ENCODE measurements around the gene EDEM1.
"Not testable (repeated sequence)": the region's sequence is repeated elsewhere in the genome, so short reads cannot be mapped to it uniquely, and the experiment has no call there.

The EDEM1 gene

DNA sequence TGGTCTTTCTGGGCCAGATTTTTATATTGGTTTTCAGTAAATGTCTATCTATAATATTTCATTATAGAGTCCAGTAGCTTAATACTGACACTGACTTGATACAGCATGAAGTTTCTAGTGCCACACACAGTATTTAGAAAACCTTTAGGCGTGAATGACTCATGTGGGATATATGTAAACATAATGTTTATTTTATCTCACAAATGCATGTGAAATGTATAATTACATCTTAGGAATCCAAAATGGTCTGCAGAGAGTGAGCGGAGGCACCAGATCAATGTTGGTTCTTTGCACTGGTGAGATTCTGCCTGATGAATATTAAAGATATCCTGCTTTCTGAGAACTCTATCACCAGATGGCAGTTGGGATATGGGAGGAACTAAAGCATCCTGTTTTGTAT is 8.5 kb upstream of the EDEM1 start:
- not testable (repeated sequence) for DNase-seq

DNA sequence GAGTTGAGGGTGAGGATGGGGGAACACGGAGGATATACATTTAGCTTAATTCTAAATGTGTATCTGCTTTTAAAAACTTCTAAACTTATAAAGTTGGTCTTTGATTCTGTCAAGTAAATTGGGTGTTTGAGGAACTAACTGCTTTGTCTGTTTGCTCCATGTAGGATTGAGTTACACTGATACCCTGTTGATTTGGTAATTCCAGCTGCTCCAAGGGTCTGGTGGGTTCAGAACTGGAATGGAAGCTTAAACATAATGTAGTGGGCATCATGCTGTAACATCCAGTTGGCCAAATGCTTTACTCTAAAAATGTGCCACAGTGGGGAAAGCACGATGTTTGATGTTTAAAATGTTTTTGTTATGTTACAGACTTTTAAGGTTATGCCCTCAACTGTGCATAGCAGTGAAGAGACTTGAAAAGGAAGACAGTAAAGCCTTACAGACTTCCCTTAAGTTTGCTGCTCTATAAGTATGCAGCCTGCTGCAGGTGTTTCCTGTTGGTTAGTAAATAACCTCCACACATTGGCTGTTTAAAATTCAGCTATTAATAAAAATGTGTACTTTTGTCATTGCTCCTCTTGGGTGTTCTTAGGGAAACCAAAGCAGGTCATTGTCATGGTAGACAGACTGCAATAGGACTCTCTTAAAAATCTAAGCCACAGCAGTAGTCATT is 5.9 kb upstream of the EDEM1 start:
- no peak for DNase-seq

DNA sequence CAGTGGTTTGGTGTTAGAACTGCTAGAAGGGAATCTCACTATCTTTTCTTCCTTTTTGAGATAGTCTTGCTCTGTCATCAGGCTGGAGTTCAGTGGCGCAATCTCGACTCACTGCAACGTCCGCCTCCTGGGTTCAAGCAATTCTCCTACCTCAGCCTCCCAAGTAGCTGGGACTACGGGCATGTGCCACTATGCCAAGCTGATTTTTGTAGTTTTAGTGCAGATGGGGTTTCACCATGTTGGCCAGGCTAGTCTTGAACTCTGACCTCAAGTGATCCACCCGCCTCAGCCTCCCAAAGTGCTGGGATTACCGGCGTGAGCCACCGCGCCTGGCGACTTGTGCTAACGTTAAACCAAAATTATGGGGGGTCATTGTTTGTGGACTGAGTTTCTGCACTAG is 3.8 kb upstream of the EDEM1 start:
- not testable (repeated sequence) for DNase-seq

DNA sequence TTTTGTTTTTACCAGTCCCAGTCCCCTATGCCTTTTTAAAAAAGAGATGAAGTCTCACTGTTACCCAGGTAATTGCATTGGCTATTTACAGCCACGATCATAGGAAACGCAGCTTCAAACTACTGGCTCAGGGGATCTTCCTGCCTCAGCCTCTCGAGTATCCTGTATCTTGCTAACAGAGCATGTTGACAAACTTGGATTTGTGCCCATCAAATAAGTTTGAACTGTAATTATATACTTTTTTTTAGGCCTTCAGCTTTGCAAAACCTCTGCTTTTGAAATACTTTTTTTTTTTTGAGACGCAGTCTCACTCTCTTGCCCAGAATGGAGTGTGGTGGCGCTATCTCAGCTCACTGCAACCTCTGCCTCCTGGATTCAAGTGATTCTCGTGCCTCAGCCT is 3.0 kb upstream of the EDEM1 start:
- no peak for DNase-seq

DNA sequence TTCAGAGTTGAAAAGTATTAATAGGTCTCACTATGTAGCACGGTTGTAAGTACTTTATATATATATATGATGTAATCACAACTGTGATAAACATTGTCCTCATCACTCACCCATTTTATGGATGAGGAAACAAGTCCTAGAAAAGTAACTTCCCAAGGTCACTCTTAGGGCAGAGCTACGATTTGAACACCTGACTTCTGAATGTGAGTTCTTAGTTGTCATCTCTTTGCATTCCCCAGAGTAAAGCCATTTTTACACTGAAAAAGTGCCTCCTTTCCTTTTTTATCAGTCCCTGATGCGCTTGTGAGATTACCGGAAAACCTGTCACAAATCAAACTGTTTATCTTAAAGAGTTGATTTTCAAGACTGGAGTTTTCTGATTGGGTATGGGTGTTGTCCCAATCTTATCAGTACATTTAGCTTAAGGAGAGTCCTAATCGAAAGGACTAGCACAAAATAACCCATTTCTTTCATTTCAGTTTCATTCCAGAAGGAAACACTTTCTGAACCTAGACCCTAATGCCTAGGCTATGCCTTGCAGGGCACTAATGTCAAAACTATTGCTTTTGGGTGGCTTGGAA is 2.3 kb upstream of the EDEM1 start:
- no peak for DNase-seq

DNA sequence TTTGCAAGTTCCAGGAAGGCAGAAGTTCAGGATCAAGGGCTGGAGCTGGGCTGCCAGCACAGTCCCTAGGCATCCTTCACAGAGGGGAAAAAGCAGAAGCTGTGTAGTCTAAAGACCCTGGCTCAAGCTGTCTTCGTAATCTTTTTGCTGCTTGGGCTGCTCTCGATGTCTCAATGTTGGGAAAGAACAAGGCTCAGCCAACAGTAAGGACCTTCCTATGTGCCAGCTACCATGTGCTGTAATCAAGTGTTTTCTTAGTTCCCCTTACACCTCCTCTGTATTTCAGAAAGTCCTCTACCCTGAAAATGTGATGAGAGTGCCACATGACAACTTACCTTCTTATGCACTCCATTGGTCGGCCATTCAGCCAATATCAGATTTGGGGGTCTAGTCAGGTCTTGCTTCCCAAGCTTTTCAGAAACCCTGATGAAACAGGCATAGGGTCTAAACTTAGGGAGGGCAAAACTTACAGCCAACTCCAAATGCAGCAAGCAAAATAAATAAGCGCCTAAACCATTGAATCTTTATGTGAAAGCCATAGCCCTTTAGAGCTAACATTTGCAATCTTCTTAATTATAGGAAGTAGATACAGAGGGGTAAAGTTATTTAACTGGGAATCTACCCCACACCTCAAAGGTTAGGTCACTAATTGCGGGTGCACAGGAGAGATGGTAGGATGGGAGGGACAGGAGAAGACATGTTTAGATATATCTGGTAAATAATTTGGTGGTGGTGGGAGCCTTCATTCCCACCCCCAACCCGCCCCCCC is 1.2 kb upstream of the EDEM1 start:
- DNase-seq = peak; percentile 86 to 97

DNA sequence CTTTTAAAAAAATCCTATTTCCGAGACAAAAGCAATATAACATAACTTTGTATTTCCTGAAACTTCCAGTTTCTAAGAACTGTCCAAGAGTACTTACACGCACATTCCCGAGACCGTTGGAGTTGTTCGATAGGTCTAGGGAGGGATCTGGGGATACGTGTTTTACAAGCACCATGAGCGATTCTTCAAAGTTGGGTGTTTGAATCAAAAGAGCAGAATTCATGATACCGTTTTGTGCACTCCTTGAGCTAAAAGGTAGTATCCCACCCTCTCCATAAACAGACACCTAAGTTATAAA is 700 bp upstream of the EDEM1 start:
- peak in 1 of 2 donors; percentile 42 for DNase-seq

DNA sequence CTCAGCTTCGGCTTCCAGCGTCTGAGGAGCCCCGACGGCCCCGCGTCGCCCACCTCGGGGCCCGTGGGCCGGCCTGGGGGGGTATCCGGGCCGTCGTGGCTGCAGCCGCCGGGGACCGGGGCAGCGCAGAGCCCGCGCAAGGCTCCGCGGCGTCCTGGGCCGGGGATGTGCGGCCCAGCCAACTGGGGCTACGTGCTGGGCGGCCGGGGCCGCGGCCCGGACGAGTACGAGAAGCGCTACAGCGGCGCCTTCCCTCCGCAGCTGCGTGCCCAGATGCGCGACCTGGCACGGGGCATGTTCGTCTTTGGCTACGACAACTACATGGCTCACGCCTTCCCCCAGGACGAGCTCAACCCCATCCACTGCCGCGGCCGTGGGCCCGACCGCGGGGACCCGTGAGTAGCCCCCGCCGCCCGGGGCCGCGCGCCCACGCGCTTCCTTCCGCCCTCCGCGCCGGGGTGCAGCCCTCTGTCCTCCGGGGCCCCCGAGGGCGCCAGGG is 462 bp downstream of the EDEM1 start:
- peak; percentile 61 for DNase-seq

DNA sequence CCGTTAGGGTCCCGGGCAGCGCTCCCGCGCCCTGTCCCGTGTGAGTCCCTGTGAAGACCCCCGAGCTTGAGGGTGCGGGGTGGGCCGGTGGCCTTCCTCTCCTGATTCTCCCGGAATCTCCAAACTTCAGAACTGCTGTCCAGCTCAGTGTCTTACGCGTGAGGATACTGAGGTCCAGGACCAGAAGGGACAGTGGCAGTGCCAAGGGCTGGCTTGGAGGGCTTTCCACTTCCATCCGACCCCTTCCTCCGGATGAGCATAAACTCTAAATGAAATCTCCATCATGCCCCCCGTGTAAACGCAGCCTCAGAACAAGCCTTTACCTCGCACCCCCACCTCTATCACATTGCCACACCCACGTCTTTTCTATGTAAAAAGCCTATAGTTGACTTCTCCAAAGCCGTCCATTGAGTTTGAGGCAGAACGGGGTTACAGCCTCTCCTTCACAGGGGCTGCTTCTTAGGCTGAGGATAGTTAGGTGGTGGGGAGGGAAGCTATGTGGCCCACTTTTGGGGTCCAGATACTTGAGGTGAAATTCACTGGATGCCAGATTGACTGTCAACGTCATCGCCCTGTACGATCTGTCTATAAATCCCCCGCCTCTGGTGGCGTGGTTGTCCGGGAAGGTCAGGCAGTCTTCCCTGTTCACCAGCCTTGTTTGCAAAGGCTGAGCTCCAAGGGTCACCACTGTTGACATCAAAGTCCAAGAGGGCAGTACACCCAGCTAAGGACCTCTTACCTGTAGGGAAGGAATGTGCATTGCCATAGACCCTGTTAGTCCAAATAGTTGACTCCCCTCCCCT is 1.1 kb downstream of the EDEM1 start:
- DNase-seq = peak; percentile 62 to 75

DNA sequence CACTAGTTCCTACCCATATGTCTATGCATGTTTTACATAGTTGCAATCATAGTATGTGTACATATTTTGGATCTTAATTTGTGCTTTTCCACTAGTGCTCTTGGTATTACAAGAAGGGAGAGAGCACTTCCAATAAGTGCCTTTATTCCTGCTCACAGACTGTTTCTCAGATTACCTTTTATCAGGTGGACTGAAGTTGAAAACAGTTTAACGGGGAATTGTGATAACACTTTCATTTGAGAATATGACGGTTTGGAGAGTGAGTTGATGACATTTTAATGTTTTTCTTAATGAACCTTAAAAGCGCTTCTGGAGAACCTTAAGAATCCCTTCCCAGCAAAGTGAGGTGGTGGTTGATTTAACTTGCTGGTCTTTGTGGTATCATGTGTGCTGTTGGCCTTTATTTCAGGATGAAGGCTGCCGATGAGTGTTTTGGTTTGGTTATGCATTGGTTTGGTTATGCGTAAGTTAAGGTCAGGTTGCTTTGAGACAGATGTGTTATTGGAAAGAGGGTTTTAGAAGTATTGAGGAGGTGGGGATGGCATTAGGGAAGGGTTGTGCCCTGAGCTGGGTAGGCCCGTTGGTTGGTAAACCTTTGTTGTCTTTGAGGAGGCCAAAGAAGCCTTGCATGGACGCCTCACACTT is 2.8 kb downstream of the EDEM1 start:
- DNase-seq = no peak

DNA sequence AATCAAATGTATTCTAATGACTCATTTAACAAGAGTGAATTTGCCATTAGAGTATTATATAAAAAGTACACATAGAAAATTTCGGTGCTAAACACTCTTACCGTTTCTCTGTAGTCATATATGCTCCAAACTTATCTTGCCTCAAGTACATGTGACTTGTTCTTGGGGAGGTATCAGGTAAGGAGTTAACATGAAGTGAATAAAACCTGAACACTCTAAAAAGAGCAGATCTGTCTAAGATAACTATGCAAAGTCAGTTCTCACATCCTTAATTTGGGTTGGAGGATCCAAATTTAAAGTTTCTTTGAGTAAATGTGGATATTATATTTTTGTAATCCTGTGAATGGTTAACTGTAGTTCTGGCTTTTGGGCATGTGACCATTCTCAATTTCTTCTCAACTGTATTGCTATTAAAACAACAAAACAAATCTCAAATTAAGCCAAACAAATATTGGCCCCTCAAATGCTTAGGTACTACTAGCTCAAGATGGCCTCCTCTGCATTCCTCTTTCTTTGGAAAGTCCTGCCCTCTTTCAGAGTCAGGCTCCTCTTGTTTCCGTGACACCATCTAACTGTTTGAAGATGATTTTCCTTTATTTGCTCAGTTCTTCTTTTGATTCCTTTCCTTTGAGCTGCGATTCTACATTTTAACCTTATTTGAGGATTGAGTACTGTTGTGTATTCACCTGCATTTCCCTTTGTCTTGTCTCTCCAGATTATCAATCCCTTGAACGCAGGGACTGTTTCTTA is 4.2 kb downstream of the EDEM1 start:
- DNase-seq = no peak

DNA sequence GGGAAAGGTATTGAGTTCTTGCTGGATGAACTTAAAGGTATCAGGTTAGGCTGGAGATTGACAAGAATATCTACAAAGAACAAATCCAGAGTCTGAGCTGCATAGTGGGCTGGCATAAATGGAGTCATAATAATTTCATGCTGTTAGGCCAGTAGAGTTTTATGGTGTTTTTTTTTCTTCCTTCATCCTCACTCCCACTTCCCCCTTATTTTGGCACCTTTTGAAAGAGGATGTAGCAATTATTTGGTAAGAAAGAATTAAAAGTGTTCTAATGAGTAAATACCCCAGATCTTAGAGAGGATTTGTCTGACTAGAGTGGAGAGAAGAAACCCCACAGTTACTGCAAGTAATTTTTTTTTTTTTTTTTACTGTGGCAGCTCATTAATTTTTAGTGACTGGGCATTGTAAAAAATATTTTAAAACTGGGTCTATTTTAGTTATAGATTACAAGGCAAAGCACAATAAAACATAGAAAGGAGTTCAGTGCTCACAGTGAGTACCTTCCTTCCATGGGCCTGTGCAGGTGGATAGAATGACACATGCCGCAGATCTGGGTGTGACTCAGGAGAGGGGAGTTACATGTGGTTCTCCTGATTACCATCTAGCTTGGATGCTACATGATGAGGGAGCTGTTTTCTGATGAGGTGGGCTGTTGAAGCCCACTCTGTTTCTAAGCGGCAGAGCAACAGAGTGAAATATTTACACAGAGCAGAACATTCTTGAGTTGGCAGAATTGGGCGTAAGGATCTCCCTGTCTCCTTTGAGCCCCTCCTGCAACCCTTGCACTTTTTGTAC is 5.3 kb downstream of the EDEM1 start:
- DNase-seq = no peak

DNA sequence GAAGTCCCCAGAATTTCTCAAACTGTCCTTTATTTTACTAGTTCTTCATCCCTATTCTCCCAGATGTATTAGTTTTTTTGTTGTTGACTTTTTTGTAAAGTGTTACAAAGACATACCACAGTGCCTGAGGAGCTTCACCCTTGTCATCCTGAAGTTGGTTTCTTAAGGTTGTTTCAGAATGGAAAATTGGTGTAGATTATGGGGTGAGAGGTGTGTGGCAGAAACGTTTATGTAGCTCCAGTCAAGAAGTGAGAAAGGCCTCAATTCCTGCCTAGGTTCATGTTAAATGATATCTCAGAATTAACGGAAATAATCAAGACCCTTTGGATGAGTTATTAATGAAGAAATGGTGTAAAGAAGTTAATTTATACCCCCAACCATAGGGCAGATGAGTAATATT is 6.8 kb downstream of the EDEM1 start:
- DNase-seq = no peak

DNA sequence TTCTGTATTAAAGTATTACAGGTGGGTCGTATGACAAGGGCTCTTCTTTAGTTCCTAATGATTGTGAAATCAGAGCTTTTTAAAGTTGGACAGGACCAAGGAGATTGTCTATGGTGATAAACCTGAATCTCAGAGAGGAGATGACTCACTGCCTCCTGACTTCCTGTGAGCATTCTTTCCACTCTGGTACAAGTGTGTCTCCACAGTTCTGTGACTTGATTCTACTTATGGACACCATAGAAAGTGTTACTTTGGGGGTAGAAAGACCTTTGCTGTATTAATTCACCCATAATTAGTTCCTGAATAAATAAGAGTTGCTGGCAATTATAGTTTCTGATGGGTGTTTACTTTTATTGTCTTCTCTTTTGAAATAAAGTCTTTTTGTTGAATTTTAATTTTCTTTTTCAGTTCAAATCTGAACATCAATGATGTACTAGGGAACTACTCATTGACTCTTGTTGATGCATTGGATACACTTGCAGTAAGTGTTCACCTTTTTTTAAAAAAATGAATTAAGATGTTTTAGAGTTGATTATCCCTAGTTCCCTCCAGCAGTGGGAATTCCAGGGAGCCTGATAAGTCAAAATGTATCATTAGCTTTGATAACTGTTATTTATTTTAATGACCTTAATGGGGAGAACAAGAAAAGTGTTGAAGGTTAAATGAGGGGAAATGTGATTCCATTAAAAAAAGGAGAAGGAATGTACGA is 7.4 kb downstream of the EDEM1 start:
- peak; percentile 59 to 81 for DNase-seq

DNA sequence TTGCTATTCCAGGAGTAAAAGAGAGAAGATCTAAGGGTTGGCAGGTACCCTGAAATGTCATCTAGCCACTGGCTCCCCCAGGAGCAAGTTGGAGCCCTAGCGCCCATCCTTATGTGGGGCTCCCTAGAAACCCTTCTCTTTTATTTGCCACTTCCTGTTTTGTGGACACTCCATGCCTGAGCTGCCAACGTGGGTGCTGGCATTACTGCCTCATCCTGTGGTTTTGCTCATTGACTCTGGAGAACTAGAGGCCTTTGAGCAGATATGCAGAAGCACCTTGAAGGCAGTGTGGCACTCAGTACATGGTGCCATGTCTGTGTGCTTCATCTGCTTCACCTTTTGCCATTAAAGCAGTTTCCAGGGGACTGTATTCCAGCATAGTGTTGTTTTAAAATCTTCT is 8.1 kb downstream of the EDEM1 start:
- peak; percentile 75 to 91 for DNase-seq

DNA sequence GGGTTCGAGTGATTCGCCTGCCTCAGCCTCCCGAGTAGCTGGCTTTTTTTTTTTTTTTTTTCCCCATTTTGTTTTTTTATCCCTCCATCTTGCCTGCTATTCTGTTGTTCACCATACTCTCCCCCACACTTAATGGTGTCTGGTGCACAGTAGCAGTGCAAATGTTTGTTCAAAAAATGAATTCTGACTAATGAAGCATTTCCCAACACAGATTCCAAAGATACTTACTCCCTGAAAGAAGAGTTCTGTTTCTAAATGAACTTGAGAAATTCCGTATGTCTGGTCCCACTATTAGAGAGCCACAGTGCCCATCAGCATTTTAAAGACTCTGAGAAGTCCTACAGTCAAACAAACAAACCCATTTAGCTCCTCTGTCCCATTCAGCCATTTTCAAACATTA is 9.5 kb downstream of the EDEM1 start:
- no peak for DNase-seq

DNA sequence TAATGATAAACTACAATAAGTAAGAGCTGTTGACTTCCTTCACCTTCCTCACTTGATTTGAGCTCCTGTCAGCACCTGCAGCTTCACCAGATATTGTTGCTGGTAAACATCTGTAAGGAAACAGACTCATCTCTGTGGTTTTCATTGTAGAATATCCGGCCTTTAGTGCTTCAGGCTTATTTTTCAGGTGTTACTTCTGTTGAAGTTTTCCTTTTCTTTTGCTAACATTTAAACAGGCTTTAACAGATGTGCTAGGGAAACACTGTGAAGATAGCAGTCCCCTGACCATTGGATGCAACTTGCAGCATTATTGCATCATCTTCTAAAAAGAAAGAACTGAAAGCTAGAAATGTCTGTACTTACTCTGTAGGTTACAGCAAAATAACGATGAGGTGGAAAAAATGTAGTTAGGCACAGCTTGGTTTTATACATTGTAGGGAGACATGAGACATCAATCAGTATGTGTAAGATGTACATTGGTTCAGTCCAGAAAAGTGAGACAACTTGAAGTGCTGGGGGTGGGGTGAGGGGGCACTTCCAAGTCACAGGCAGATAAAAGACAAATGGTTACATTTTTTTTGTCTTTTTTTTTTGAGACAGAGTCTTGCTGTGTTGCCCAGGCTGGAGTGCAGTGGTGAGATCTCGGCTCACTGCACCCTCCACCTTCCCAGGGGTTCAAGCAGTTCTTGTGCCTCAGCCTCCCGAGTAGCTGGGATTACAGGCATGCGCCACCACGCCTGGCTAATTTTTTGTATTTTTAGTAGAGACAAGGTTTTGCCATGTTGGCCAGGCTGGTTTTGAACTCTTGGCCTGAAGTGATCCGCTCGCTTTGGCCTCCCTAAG is 10.2 kb downstream of the EDEM1 start:
- peak; percentile 78 to 80 for DNase-seq

DNA sequence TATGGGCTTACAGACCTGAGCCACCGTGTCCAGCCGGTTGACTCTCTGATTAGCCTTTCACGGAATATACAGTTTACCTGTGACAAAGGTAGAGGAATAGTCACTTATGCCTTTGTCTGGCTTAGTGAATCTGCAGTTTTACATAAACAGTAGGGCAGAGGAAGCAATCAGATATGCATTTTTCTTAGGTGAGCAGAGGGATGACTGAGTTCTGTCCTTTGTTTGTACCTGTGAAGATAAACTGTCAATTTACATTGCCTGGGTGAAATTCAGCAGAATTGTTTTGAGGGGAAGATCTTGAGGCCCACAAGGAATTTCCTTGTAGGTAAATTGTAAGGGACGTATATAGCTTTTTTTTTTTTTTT is 10.8 kb downstream of the EDEM1 start:
- no peak for DNase-seq

DNA sequence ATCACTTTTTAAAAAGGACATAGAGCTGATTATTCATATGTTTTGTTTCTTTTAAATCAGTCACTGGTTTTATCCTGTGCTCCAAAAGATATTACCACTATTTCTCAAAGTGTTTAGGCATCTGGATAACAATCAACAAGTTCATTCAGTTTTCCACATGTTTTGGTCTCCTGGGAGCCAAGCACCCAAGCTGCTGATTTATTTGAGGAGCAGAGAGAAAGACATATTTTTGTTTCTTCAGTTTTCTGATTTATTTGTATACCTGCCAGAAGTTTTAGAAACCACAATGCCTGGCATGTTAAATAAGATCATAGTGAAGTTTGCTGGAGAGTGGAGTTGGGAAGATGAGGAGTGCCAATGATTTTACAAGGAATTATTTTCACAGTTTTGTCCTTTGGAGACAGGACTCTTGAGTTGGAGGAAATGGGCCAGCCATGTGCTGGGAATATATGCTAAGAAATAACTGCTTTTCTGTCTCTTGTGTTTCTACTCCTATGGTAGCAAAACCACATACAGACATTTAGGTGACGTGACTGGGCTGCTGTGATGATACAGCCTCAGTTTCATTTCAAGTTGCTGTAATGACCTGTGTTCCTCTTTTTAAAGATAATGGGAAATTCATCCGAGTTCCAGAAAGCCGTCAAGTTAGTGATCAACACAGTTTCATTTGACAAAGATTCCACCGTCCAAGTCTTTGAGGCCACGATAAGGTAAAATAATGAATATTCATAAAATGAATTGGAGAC is 11.7 kb downstream of the EDEM1 start:
- peak; percentile 81 to 83 for DNase-seq

All from inflammatory macrophage treated with lipopolysaccharide for 1 hour (primary cell).